ENCODE measurements around the gene HMGN4. TPM values are rescaled to one million over a fixed set of nuclear protein-coding genes. Genes with fewer than 3 reads are reported as not detected.

The HMGN4 gene
- total and polyA plus RNA-seq, 2 of the 8 experiments (the other 6 are each of a cell fraction or from before 2014, with no cell fraction given): 23.4 to 66.4 TPM

GRCh38 chr6:26588965-26589364 lies 50.8 kb downstream of the HMGN4 start:
- POLR2A ChIA-PET (ENCODE audit: partially characterized antibody): interaction anchor here (0.6 to 1.0 kb wide), 3 partner anchors 17 to 558 kb away, joined by 3 to 5 read pairs (median 3); a partner anchor contains a TSS
- CTCF ChIA-PET (ENCODE audit: partially characterized antibody): no interaction called here
- Histone ChIP-seq H4K20me1 (replicated peaks in 1 of 2; ENCODE audit: control insufficient read depth in 1 of 2, insufficient read depth in 2 of 2, low read length in 2 of 2) (no peaks in the 10 kb centered on the region), H3K18ac (ENCODE audit: extremely low read depth, low read length) (no peak overlapping the region), H3K27me3 (replicated peaks in 1 of 4; ENCODE audit: control insufficient read depth in 3 of 4, extremely low read depth in 1 of 4, insufficient read depth in 3 of 4, low read length in 3 of 4) (0 out of 7 replicates have a peak, but pooled peaks cover 0 to 2% (median 0%) of the 10 kb centered on the region in 4 experiments), H3K14ac (ENCODE audit: insufficient read length) (no peak overlapping the region), H3K23me2 (ENCODE audit: low read depth, low read length) (no peaks in the 10 kb centered on the region), H3K79me2 (ENCODE audit: control insufficient read depth in 1 of 2, insufficient read depth in 2 of 2, low read length in 2 of 2) (no peaks in the 10 kb centered on the region), H4K5ac (ENCODE audit: insufficient read length, low read depth, low read length) (no peak overlapping the region), H2BK20ac (ENCODE audit: low read length) (no peak overlapping the region), H3K4me2 (ENCODE audit: insufficient read depth in 1 of 2, low read depth in 2 of 2, low read length in 2 of 2) (no peak overlapping the region), H4K91ac (replicated peaks; ENCODE audit: insufficient read length, low read length) (no peak overlapping the region), H2AFZ (ENCODE audit: low read length) (no peak overlapping the region), H3K4me3 (ENCODE audit: extremely low read depth in 1 of 4, insufficient read depth in 2 of 4, low read depth in 3 of 4, low read length in 4 of 4) (no peak overlapping the region), H2AK5ac (ENCODE audit: low read depth, low read length) (no peak overlapping the region), H3K4ac (replicated peaks; ENCODE audit: insufficient read length, low read depth, low read length) (no peak overlapping the region), H2BK120ac (replicated peaks; ENCODE audit: low read depth, low read length) (no peak overlapping the region), H4K8ac (ENCODE audit: extremely low read depth, insufficient read depth, low read length) (no peak overlapping the region), H3K9me3 (ENCODE audit: insufficient read depth in 2 of 2, low read depth in 1 of 2, low read length in 1 of 2) (no peaks in the 10 kb centered on the region), H3K23ac (ENCODE audit: insufficient read length) (no peak overlapping the region), H3K4me1 (replicated peaks in 1 of 4; ENCODE audit: control insufficient read depth in 3 of 4, insufficient read depth in 4 of 4, low read length in 3 of 4) (no peaks in the 10 kb centered on the region), H3K79me1 (ENCODE audit: low read depth, low read length) (no peaks in the 10 kb centered on the region), H3K9ac (replicated peaks in 1 of 4; ENCODE audit: extremely low read depth in 1 of 4, low read depth in 3 of 4, low read length in 3 of 4) (no peak overlapping the region), H3K27ac (ENCODE audit: low read depth, low read length) (no peak overlapping the region), H3K56ac (replicated peaks; ENCODE audit: insufficient read length, low read depth, low read length) (no peak overlapping the region), H2BK12ac (ENCODE audit: low read depth, low read length) (no peak overlapping the region), H3K36me3 (ENCODE audit: control insufficient read depth in 2 of 4, insufficient read depth in 4 of 4, low read length in 3 of 4) (no peaks in the 10 kb centered on the region), H2BK5ac (ENCODE audit: low read depth, low read length) (no peak overlapping the region), H2BK15ac (ENCODE audit: low read length) (no peak overlapping the region)
- no peak for DNase-seq (ENCODE audit: low read depth in 1 of 2, low spot score in 2 of 2)
- FAIRE-seq: no peak
- no peak for TF ChIP-seq RNF2 (IDR thresholded peaks at IDR 0.05; ENCODE audit: borderline replicate concordance, low read depth, low read length, missing control alignments, poor library complexity, severe bottlenecking)
- no peak for TF ChIP-seq CBX8 (IDR thresholded peaks at IDR 0.05; ENCODE audit: borderline replicate concordance, low read depth, low read length)
- no peak for TF ChIP-seq CEBPB (IDR thresholded peaks at IDR 0.05; ENCODE audit: low read depth, low read length)
- TF ChIP-seq JUND (IDR thresholded peaks at IDR 0.05; ENCODE audit: low read length): no peak
- no peak for TF ChIP-seq ASH2L (IDR thresholded peaks at IDR 0.05; ENCODE audit: low read length)
- TF ChIP-seq ATF2 (IDR thresholded peaks at IDR 0.05; ENCODE audit: low read length): no peak
- TF ChIP-seq POLR2A (IDR thresholded peaks at IDR 0.05; ENCODE audit: control extremely low read depth in 1 of 2, low read depth in 2 of 2, low read length in 2 of 2): no peak
- no peak for TF ChIP-seq ZNF274 (IDR thresholded peaks at IDR 0.05; ENCODE audit: borderline replicate concordance, extremely low read depth, low read length)
- no peak for TF ChIP-seq EZH2 (IDR thresholded peaks at IDR 0.05; ENCODE audit: low read depth, low read length, severe bottlenecking)
- TF ChIP-seq SP4 (IDR thresholded peaks at IDR 0.05; ENCODE audit: low read length): no peak
- 92% methylated on average over 21 of the region's 21 CpGs; no CpG with 5 or more reads in 1 of the 2 experiments for WGBS, 2 experiments (ENCODE audit: extremely low coverage in 1 of 2, insufficient coverage in 1 of 2, insufficient read length in 1 of 2, insufficient replicate concordance in 2 of 2, low coverage in 1 of 2, low lambda C conversion rate in 2 of 2, missing lambda C conversion rate in 1 of 2)
